Measurements from ENCODE around the gene DRG2. TPM values are rescaled to one million over a fixed set of nuclear protein-coding genes. Genes with fewer than 3 reads are reported as not detected.
A peak's percentile ranks its signal among the peaks of the same experiment; 100 is the strongest.

Gene DRG2
- total and polyA plus RNA-seq, 9 of the 15 experiments (the other 6 are each of a cell fraction or from before 2014, with no cell fraction given): 6.6 to 36.7 (median 26.1) TPM

GRCh38 chr17:18038149-18038850, 49.4 kb upstream of the DRG2 start:
- Histone ChIP-seq H3K4me1 (replicated peaks in 1 of 2; ENCODE audit: control insufficient read depth in 2 of 2, insufficient read depth in 2 of 2, low read length in 2 of 2) (peaks cover 24 to 38% of the 10 kb centered on the region in 2 experiments; a peak in 4 of 5 replicates), H3K4me3 (peak overlapping the region; percentile 72), H3K9me3 (replicated peaks; ENCODE audit: control insufficient read depth, insufficient read depth, low read depth, low read length) (no peaks in the 10 kb centered on the region), H3K4me2 (ENCODE audit: insufficient read depth, low read length) (peak overlapping the region; percentile 89), H4K20me1 (replicated peaks; ENCODE audit: control insufficient read depth, insufficient read depth, low read length) (no peaks in the 10 kb centered on the region; the same call in 1 of the 2 replicates), H2AFZ (ENCODE audit: low read depth, low read length) (peak overlapping the region; percentile 90), H3K27ac (ENCODE audit: extremely low read depth, low read depth, low read length) (peak overlapping the region; percentile 67), H3K27me3 (ENCODE audit: control insufficient read depth in 2 of 2, insufficient read depth in 2 of 2, low read length in 2 of 2) (no peaks in the 10 kb centered on the region), H3K79me2 (ENCODE audit: control insufficient read depth, insufficient read depth, low read length) (peaks cover 57% of the 10 kb centered on the region), H3K36me3 (ENCODE audit: control insufficient read depth, insufficient read depth, low read length) (no peaks in the 10 kb centered on the region), H3K9me1 (ENCODE audit: control insufficient read depth, insufficient read depth, low read length) (no peaks in the 10 kb centered on the region), H3K9ac (ENCODE audit: insufficient read depth in 1 of 2, low read depth in 2 of 2, low read length in 2 of 2) (peak overlapping the region; percentile 72 to 97)
- under 1% methylated on average over 9 of the region's 13 CpGs for WGBS (ENCODE audit: insufficient coverage, low coverage, missing lambda C conversion rate)
- in situ Hi-C loops (cut with MboI): no loop called here
- ATAC-seq (no peak), FAIRE-seq (no peak), DNase-seq (ENCODE audit: extremely low read depth in 1 of 4, low spot score in 3 of 4) (peak in 1 of 4 experiments; percentile 16)
- BruUV-seq (replicated peaks): TSS peak; percentile 62
- POLR2A ChIA-PET: interaction anchor here (1.0 kb wide), 1 partner anchor 223 kb away, joined by 3 read pairs; no protein-coding TSS in a partner anchor
- intact Hi-C loops (cut with micrococcal nuclease): loop anchor here (5.0 kb wide), 1 partner anchor 356 kb away; the partner anchor contains the start of gene RAI1
- CTCF ChIA-PET (ENCODE audit: low intra/inter-chr PET ratio): no interaction called here
- TF ChIP-seq PRDM10 (IDR thresholded peaks at IDR 0.05; ENCODE audit: partially characterized antibody): no peak
- TF ChIP-seq RAD51 (IDR thresholded peaks at IDR 0.05; ENCODE audit: borderline replicate concordance, low read depth): no peak
- no peak for TF ChIP-seq ESRRB (CRISPR knock-in tag; IDR thresholded peaks at IDR 0.05; ENCODE audit: borderline replicate concordance)
- no peak for TF ChIP-seq ZNF778 (CRISPR knock-in tag; IDR thresholded peaks at IDR 0.05)
- TF ChIP-seq ZBTB5 (IDR thresholded peaks at IDR 0.05): peak; percentile 88
- no peak for TF ChIP-seq ZNF197 (CRISPR knock-in tag; IDR thresholded peaks at IDR 0.05; ENCODE audit: low read depth)
- TF ChIP-seq FOXM1 (IDR thresholded peaks at IDR 0.05; ENCODE audit: low read depth): no peak
- TF ChIP-seq FOXM1 (CRISPR knock-in tag; IDR thresholded peaks at IDR 0.05; ENCODE audit: low read depth): 0 out of 2 replicates have a peak, but pooled peaks have one; percentile 8
- TF ChIP-seq POLR2AphosphoS5 (IDR thresholded peaks at IDR 0.05; ENCODE audit: control insufficient read depth, insufficient read depth, low read depth, low read length): no peak
- TF ChIP-seq RBM14 (IDR thresholded peaks at IDR 0.05; ENCODE audit: borderline replicate concordance, insufficient read depth, low read depth, low read length): no peak
- TF ChIP-seq ZFX (CRISPR knock-in tag; IDR thresholded peaks at IDR 0.05): no peak
- no peak for TF ChIP-seq RFX1 (IDR thresholded peaks at IDR 0.05)
- no peak for TF ChIP-seq ZFP30 (CRISPR knock-in tag; IDR thresholded peaks at IDR 0.05; ENCODE audit: borderline replicate concordance)
- no peak for TF ChIP-seq POU5F1 (IDR thresholded peaks at IDR 0.05; ENCODE audit: borderline replicate concordance, low read depth, low read length, partially characterized antibody)
- no peak for TF ChIP-seq KLF6 (CRISPR knock-in tag; IDR thresholded peaks at IDR 0.05; ENCODE audit: borderline replicate concordance)
- TF ChIP-seq PML (IDR thresholded peaks at IDR 0.05; ENCODE audit: low read length): 0 out of 2 replicates have a peak, but pooled peaks have one; percentile 19
- TF ChIP-seq RFX5 (IDR thresholded peaks at IDR 0.05; ENCODE audit: low read depth, low read length): no peak
